Astrocyte (in vitro differentiated cells and primary cell): Measurements from ENCODE around the gene TEX36. TPM values are rescaled to one million over a fixed set of nuclear protein-coding genes. Genes with fewer than 3 reads are reported as not detected.

ENCODE experiments used
- DNase-seq: peaks from one replicate; pipeline ENCODE4 v3.0.0-alpha.2; 2010; ENCODE audit warnings: low read depth
- FAIRE-seq: peaks from 2 replicates; lab custom pipeline; 2011; peaks lifted over from hg19 to GRCh38; lab: Jason Lieb, UNC
- H2AFZ ChIP-seq: 2 replicates; pipeline ENCODE4 v1.6.0; 2012; ENCODE audit warnings: low read depth, low read length, inconsistent platforms
- H3K27ac ChIP-seq: 2 replicates; pipeline ENCODE4 v1.5.1; 2011; ENCODE audit warnings: low read depth, low read length, inconsistent platforms
- H3K27me3 ChIP-seq: 2 replicates; pipeline ENCODE4 v1.6.0; 2011; ENCODE audit warnings: low read length, inconsistent platforms; ENCODE audit not compliant: insufficient read depth
- H3K36me3 ChIP-seq: 2 replicates; pipeline ENCODE4 v1.5.1; 2011; ENCODE audit warnings: low read length, inconsistent platforms; ENCODE audit not compliant: insufficient read depth
- H3K4me1 ChIP-seq: 2 replicates; pipeline ENCODE4 v1.5.1; 2011; ENCODE audit warnings: low read length, inconsistent platforms; ENCODE audit not compliant: insufficient read depth
- H3K4me2 ChIP-seq: 2 replicates; pipeline ENCODE4 v1.6.0; 2012; ENCODE audit warnings: low read length, inconsistent platforms
- H3K4me3 ChIP-seq: 2 replicates; pipeline ENCODE4 v1.5.1; 2011; ENCODE audit warnings: low read depth, mild to moderate bottlenecking, low read length, inconsistent platforms; ENCODE audit not compliant: insufficient read depth
- H3K79me2 ChIP-seq: 2 replicates; pipeline ENCODE4 v1.6.0; 2012; ENCODE audit warnings: mild to moderate bottlenecking, low read length, inconsistent platforms; ENCODE audit not compliant: insufficient read depth
- H3K9ac ChIP-seq: 2 replicates; pipeline ENCODE4 v1.6.0; 2012; ENCODE audit warnings: mild to moderate bottlenecking, low read length, inconsistent platforms
- H3K9me3 ChIP-seq: 2 replicates; pipeline ENCODE4 v1.5.1; 2012; ENCODE audit warnings: low read depth, mild to moderate bottlenecking, low read length, inconsistent platforms; ENCODE audit not compliant: insufficient read depth
- H4K20me1 ChIP-seq: 2 replicates; pipeline ENCODE4 v1.6.0; 2012; ENCODE audit warnings: low read length, inconsistent platforms; ENCODE audit not compliant: insufficient read depth
- H3K27ac Mint-ChIP-seq: one replicate; pipeline ENCODE4 v1.8.0; 2021; ENCODE audit warnings: mild to moderate bottlenecking, mixed read lengths; ENCODE audit not compliant: unreplicated experiment
- H3K27me3 Mint-ChIP-seq: one replicate; pipeline ENCODE4 v1.8.0; 2021; ENCODE audit warnings: low read depth, mixed read lengths; ENCODE audit not compliant: unreplicated experiment
- H3K36me3 Mint-ChIP-seq: one replicate; pipeline ENCODE4 v1.8.0; 2021; ENCODE audit warnings: low read depth, mixed read lengths; ENCODE audit not compliant: unreplicated experiment
- H3K4me1 Mint-ChIP-seq: one replicate; pipeline ENCODE4 v1.8.0; 2021; ENCODE audit warnings: low read depth, mixed read lengths; ENCODE audit not compliant: unreplicated experiment
- H3K4me3 Mint-ChIP-seq: one replicate; pipeline ENCODE4 v1.8.0; 2021; ENCODE audit warnings: mild to moderate bottlenecking, moderate library complexity, mixed read lengths; ENCODE audit not compliant: unreplicated experiment
- H3K9me3 Mint-ChIP-seq: one replicate; pipeline ENCODE4 v1.8.0; 2021; ENCODE audit warnings: mild to moderate bottlenecking, mixed read lengths; ENCODE audit not compliant: unreplicated experiment
- EZH2 ChIP-seq: IDR thresholded peaks from 2 replicates; pipeline ENCODE4 v1.6.1; 2012; ENCODE audit warnings: mild to moderate bottlenecking, low read length, inconsistent platforms; ENCODE audit not compliant: insufficient read depth
- total RNA-seq: library from RNA; stranded (reverse); gene quantifications from 2 replicates; pipeline ENCODE4 v1.2.1, GENCODE V29; 2021
- TF ChIP-seq, protein P1 (sequence below): IDR thresholded peaks from 2 replicates; pipeline ENCODE4 v1.5.1; 2011; ENCODE audit warnings: low read depth, mild to moderate bottlenecking, inconsistent platforms, low read length, moderate library complexity; ENCODE audit not compliant: insufficient read depth

Gene TEX36
- total RNA-seq, 1 donor from 2014 or later, result not detected

DNA sequence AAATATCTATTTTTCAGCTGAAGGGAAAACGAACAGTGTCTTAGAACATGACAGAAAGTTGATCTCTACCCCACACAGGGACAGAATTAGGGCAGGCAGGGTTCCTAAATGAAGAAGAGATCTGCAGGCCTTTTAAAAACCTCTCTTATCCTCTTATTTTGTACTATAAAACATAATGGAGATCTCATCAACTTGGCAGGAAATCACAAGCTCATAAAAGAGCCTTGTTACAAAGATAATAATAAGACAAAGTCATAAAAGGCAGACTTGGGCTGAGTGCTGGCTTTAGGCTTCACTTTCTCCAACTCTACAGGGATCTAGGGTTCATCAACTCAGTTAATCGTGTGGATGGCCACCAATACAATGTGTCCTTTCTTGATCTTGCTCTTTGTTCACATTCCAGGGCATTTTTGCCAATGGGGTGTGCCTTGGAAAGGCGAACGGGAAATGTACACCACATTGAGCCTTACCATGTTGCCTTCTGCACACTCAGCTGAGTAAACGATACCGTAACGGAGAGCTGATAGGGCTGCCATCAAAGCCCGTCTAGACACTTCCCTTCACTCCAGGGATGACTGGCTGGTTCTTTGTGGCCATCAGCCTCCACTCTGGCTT is 7.1 kb upstream of the TEX36 start:
- Mint-ChIP-seq H3K27me3 (peaks cover 2% of the 10 kb centered on the region), H3K4me3 (no peak overlapping the region), H3K36me3 (no peaks in the 10 kb centered on the region), H3K27ac (no peak overlapping the region), H3K9me3 (no peaks in the 10 kb centered on the region), H3K4me1 (no peaks in the 10 kb centered on the region)
- Histone ChIP-seq H2AFZ (no peak overlapping the region), H4K20me1 (no peaks in the 10 kb centered on the region), H3K79me2 (no peaks in the 10 kb centered on the region), H3K4me3 (no peak overlapping the region), H3K27ac (no peak overlapping the region), H3K9ac (no peak overlapping the region), H3K4me2 (no peak overlapping the region), H3K27me3 (peaks cover under 1% of the 10 kb centered on the region), H3K9me3 (no peaks in the 10 kb centered on the region), H3K36me3 (no peaks in the 10 kb centered on the region), H3K4me1 (peaks cover 9% of the 10 kb centered on the region)
- no peak for FAIRE-seq
- no peak for TF ChIP-seq EZH2
- TF ChIP-seq, protein P1, sequence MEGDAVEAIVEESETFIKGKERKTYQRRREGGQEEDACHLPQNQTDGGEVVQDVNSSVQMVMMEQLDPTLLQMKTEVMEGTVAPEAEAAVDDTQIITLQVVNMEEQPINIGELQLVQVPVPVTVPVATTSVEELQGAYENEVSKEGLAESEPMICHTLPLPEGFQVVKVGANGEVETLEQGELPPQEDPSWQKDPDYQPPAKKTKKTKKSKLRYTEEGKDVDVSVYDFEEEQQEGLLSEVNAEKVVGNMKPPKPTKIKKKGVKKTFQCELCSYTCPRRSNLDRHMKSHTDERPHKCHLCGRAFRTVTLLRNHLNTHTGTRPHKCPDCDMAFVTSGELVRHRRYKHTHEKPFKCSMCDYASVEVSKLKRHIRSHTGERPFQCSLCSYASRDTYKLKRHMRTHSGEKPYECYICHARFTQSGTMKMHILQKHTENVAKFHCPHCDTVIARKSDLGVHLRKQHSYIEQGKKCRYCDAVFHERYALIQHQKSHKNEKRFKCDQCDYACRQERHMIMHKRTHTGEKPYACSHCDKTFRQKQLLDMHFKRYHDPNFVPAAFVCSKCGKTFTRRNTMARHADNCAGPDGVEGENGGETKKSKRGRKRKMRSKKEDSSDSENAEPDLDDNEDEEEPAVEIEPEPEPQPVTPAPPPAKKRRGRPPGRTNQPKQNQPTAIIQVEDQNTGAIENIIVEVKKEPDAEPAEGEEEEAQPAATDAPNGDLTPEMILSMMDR, result no peak
- no peak for DNase-seq

DNA sequence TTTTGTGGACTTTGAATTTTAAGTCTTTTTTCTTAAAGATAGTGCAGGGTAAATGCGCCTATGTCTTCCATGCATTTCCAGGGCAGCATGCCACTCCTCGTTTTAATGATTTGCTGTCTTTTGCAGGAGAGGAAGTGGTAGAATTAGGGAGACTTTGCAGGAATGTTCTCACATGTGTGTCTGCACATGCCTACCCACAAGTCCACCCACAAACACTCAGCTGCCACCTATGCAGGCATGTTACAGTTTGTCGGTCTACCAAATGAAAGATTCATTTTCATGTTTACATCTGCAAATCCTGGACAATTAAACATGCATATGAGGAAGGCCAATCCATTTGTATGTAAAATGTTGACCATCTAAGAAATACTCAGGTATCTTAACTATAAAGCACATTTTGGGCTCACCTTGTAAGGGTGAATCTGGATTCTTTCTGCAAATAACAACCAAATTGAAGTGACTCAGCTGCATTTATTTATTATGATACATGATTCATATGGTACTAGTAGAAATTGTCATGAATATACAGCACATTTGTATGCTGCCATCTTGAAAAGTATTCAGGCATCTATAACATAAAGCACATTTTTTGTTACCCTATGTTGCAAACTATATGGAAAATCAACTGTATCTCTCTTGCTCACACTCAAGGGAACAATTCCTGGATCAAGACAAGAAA is 4.7 kb upstream of the TEX36 start:
- FAIRE-seq, result no peak
- Histone ChIP-seq H3K4me2 (no peak overlapping the region), H3K79me2 (no peaks in the 10 kb centered on the region)

More for the DNA sequence above, 4.7 kb upstream of the TEX36 start:
- Histone ChIP-seq H3K4me3 (no peak overlapping the region), H3K27me3 (peaks cover 3% of the 10 kb centered on the region), H3K4me1 (peaks cover 9% of the 10 kb centered on the region), H3K9ac (no peak overlapping the region), H2AFZ (no peak overlapping the region), H4K20me1 (no peaks in the 10 kb centered on the region), H3K36me3 (no peaks in the 10 kb centered on the region), H3K27ac (no peak overlapping the region), H3K9me3 (no peaks in the 10 kb centered on the region)
- H3K27me3 Mint-ChIP-seq, result peaks cover 17% of the 10 kb centered on the region
- no peaks in the 10 kb centered on the region for H3K4me1 Mint-ChIP-seq
- TF ChIP-seq, protein P1, result no peak
- no peak for TF ChIP-seq EZH2
- no peaks in the 10 kb centered on the region for H3K36me3 Mint-ChIP-seq
- no peak overlapping the region for H3K27ac Mint-ChIP-seq
- no peak overlapping the region for H3K4me3 Mint-ChIP-seq
- no peaks in the 10 kb centered on the region for H3K9me3 Mint-ChIP-seq
- no peak for DNase-seq
